ENCODE measurements around the gene ISL2. TPM values are rescaled to one million over a fixed set of nuclear protein-coding genes. Genes with fewer than 3 reads are reported as not detected.
A peak's percentile ranks its signal among the peaks of the same experiment; 100 is the strongest.

The ISL2 gene
- total and polyA plus RNA-seq, 2 of the 13 experiments (the other 11 are each of a cell fraction or from before 2014, with no cell fraction given) = 4.3 to 5.1 TPM

DNA sequence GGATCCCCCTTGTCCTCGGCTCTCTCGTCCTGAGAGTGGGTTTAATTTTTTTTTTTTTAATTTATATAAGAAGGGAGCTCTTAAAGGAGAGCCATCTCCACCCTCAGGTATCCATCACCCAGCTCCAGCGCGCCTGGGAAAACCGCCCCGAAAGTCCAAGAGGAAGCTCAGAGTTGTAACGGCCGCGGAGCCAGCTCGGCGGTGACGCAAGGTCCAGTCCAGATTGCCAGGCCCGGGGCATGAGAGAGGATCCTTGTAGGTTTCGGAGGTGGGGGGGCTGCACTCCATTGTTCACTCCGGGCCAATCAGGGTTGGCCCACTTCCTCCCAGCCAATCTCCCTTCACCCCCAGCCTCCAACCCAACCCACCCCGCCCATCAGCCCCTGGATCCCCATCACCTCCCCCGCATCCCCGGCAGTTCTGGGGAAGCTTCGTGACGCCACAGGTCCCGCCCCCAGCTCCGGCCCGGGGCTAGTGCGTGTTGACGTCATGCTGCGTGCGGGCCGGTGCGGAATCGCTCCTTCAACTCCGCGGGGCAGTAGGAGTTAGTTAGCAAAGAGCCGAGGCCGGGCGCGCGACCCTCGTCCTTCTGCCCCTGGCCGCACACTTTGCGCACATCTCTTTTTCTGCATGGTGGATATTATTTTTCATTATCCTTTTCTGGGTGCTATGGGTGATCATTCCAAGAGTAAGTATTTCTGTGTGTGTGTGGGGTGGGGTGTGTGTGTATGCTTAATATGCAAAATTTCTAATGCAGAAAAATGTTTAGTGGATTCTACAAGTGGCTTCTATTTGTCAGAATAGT lies at the start of gene ISL2 (continued):
- TF ChIP-seq PHB2 (IDR thresholded peaks at IDR 0.05; ENCODE audit: partially characterized antibody) = no peak
- TF ChIP-seq, protein P1, sequence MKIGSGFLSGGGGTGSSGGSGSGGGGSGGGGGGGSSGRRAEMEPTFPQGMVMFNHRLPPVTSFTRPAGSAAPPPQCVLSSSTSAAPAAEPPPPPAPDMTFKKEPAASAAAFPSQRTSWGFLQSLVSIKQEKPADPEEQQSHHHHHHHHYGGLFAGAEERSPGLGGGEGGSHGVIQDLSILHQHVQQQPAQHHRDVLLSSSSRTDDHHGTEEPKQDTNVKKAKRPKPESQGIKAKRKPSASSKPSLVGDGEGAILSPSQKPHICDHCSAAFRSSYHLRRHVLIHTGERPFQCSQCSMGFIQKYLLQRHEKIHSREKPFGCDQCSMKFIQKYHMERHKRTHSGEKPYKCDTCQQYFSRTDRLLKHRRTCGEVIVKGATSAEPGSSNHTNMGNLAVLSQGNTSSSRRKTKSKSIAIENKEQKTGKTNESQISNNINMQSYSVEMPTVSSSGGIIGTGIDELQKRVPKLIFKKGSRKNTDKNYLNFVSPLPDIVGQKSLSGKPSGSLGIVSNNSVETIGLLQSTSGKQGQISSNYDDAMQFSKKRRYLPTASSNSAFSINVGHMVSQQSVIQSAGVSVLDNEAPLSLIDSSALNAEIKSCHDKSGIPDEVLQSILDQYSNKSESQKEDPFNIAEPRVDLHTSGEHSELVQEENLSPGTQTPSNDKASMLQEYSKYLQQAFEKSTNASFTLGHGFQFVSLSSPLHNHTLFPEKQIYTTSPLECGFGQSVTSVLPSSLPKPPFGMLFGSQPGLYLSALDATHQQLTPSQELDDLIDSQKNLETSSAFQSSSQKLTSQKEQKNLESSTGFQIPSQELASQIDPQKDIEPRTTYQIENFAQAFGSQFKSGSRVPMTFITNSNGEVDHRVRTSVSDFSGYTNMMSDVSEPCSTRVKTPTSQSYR (CRISPR knock-in tag; IDR thresholded peaks at IDR 0.05; ENCODE audit: borderline replicate concordance) = peak; percentile 64
- TF ChIP-seq ZNF775 (CRISPR knock-in tag; IDR thresholded peaks at IDR 0.05; ENCODE audit: borderline replicate concordance) = no peak
- peak; percentile 94 for TF ChIP-seq RFXAP (CRISPR knock-in tag; IDR thresholded peaks at IDR 0.05; ENCODE audit: borderline replicate concordance)
- TF ChIP-seq, protein P2, sequence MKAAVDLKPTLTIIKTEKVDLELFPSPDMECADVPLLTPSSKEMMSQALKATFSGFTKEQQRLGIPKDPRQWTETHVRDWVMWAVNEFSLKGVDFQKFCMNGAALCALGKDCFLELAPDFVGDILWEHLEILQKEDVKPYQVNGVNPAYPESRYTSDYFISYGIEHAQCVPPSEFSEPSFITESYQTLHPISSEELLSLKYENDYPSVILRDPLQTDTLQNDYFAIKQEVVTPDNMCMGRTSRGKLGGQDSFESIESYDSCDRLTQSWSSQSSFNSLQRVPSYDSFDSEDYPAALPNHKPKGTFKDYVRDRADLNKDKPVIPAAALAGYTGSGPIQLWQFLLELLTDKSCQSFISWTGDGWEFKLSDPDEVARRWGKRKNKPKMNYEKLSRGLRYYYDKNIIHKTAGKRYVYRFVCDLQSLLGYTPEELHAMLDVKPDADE (CRISPR knock-in tag; IDR thresholded peaks at IDR 0.05) = no peak
- peak; percentile 87 for TF ChIP-seq HNRNPLL (IDR thresholded peaks at IDR 0.05; ENCODE audit: low read depth, low read length, poor library complexity, severe bottlenecking)
- TF ChIP-seq TBX3 (IDR thresholded peaks at IDR 0.05; ENCODE audit: borderline replicate concordance) = no peak
- peak; percentile 78 for TF ChIP-seq KMT2A (CRISPR knock-in tag; IDR thresholded peaks at IDR 0.05)
- TF ChIP-seq SOX13 (IDR thresholded peaks at IDR 0.05) = peak; percentile 81
- peak in 1 of 2 experiments; percentile 88; a peak in 2 of 4 replicates for TF ChIP-seq SOX13 (CRISPR knock-in tag; conservative IDR thresholded peaks at IDR 0.05 in 1 of 2, IDR thresholded peaks at IDR 0.05 in 1 of 2)
- peak; percentile 58 for TF ChIP-seq ZNF441 (CRISPR knock-in tag; IDR thresholded peaks at IDR 0.05; ENCODE audit: borderline replicate concordance)
- TF ChIP-seq KDM1A (CRISPR knock-in tag; IDR thresholded peaks at IDR 0.05) = 0 out of 2 replicates have a peak, but pooled peaks have one; percentile 28
- TF ChIP-seq, protein P3, sequence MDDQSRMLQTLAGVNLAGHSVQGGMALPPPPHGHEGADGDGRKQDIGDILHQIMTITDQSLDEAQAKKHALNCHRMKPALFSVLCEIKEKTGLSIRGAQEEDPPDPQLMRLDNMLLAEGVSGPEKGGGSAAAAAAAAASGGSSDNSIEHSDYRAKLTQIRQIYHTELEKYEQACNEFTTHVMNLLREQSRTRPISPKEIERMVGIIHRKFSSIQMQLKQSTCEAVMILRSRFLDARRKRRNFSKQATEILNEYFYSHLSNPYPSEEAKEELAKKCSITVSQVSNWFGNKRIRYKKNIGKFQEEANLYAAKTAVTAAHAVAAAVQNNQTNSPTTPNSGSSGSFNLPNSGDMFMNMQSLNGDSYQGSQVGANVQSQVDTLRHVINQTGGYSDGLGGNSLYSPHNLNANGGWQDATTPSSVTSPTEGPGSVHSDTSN (CRISPR knock-in tag; IDR thresholded peaks at IDR 0.05; ENCODE audit: borderline replicate concordance) = no peak
- no peak for TF ChIP-seq RNF2 (conservative IDR thresholded peaks at IDR 0.05; ENCODE audit: low read depth)
- no peak for TF ChIP-seq NFRKB (IDR thresholded peaks at IDR 0.05)
- TF ChIP-seq MYNN (CRISPR knock-in tag; IDR thresholded peaks at IDR 0.05; ENCODE audit: low read depth) = no peak
- no peak for TF ChIP-seq ZNF782 (CRISPR knock-in tag; IDR thresholded peaks at IDR 0.05; ENCODE audit: borderline replicate concordance)
- no peak; the same call in 1 of the 2 replicates for TF ChIP-seq TGIF2 (CRISPR knock-in tag; IDR thresholded peaks at IDR 0.05)
- no peak for TF ChIP-seq ZNF747 (CRISPR knock-in tag; IDR thresholded peaks at IDR 0.05; ENCODE audit: borderline replicate concordance)
- TF ChIP-seq FIP1L1 (IDR thresholded peaks at IDR 0.05; ENCODE audit: borderline replicate concordance, insufficient read depth, low read depth, low read length) = no peak
- no peak for TF ChIP-seq ZNF383 (CRISPR knock-in tag; IDR thresholded peaks at IDR 0.05; ENCODE audit: borderline replicate concordance)
- no peak for TF ChIP-seq JARID2 (CRISPR knock-in tag; IDR thresholded peaks at IDR 0.05; ENCODE audit: insufficient replicate concordance)
